Brain microvascular endothelial cell (primary cell): ENCODE results near the gene C10orf67.

Experiments
- DNase-seq: peaks from one replicate; pipeline ENCODE4 v3.0.0-alpha.2; 2020
- H3K27ac ChIP-seq: fragments of 250-450 bp; sonication (Bioruptor Pico); 2 replicates; pipeline ENCODE4 v1.5.1; 2020; ENCODE audit warnings: mild to moderate bottlenecking, moderate library complexity
- H3K27me3 ChIP-seq: fragments of 250-450 bp; sonication (Bioruptor Pico); replicated peaks from 2 replicates; pipeline ENCODE4 v1.5.1; 2020; ENCODE audit warnings: mild to moderate bottlenecking
- H3K36me3 ChIP-seq: fragments of 250-450 bp; sonication (Bioruptor Pico); replicated peaks from 2 replicates; pipeline ENCODE4 v1.5.1; 2020; ENCODE audit warnings: mild to moderate bottlenecking
- H3K4me3 ChIP-seq: 2 replicates; pipeline ENCODE4 v1.5.1; 2011; ENCODE audit warnings: low read depth, mild to moderate bottlenecking, control low read depth, low read length, moderate library complexity
- in situ Hi-C: cut with HindIII; loops from 2 replicates; pipeline ENCODE4 v1.10.0; 2017; ENCODE audit warnings: low sequenced_read_pairs, low pct_ligation_motif_present
- TF ChIP-seq, protein P1 (sequence below): IDR thresholded peaks from 2 replicates; pipeline ENCODE4 v1.5.1; 2011; ENCODE audit warnings: low read depth, mild to moderate bottlenecking, moderate library complexity, low read length, control low read depth, inconsistent platforms; ENCODE audit errors: missing control alignments

The C10orf67 gene

GRCh38 chr10:23190872-23191763 is 153.5 kb downstream of the C10orf67 start:
- TF ChIP-seq, protein P1, sequence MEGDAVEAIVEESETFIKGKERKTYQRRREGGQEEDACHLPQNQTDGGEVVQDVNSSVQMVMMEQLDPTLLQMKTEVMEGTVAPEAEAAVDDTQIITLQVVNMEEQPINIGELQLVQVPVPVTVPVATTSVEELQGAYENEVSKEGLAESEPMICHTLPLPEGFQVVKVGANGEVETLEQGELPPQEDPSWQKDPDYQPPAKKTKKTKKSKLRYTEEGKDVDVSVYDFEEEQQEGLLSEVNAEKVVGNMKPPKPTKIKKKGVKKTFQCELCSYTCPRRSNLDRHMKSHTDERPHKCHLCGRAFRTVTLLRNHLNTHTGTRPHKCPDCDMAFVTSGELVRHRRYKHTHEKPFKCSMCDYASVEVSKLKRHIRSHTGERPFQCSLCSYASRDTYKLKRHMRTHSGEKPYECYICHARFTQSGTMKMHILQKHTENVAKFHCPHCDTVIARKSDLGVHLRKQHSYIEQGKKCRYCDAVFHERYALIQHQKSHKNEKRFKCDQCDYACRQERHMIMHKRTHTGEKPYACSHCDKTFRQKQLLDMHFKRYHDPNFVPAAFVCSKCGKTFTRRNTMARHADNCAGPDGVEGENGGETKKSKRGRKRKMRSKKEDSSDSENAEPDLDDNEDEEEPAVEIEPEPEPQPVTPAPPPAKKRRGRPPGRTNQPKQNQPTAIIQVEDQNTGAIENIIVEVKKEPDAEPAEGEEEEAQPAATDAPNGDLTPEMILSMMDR, result no peak
- Histone ChIP-seq H3K36me3 (no peaks in the 10 kb centered on the region), H3K4me3 (no peak overlapping the region), H3K27me3 (peaks cover 59% of the 10 kb centered on the region), H3K27ac (no peak overlapping the region)
- in situ Hi-C loops, result no loop called here
- no peak for DNase-seq

GRCh38 chr10:23189024-23189423 is 155.6 kb downstream of the C10orf67 start:
- Histone ChIP-seq H3K4me3 (no peak overlapping the region), H3K27me3 (peaks cover 43% of the 10 kb centered on the region), H3K36me3 (no peaks in the 10 kb centered on the region), H3K27ac (no peak overlapping the region)
- DNase-seq, result no peak
- TF ChIP-seq, protein P1, result no peak
- in situ Hi-C loops, result no loop called here

DNA sequence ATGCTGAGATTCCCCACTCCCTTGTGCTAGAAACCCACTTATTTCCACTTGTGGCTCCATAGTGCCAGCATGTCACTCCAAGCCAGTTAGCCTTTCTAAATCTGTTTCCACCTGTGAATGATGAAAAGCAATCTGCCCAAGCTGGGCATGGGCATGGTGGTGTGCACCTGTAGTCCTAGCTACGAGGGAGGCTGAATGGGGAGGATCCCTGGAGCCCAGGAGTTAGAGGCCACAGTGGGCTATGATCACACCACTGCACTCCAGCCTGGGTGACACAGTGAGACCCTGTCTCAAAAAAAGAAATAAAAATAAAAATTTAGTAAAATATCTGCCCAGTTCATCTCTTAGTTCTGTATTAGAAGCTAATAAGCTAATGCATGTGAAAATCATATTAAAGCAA is 157.4 kb downstream of the C10orf67 start:
- no peak overlapping the region for H3K4me3 ChIP-seq
- H3K36me3 ChIP-seq, result no peaks in the 10 kb centered on the region
- no peak for DNase-seq
- TF ChIP-seq, protein P1, result no peak
- in situ Hi-C loops, result no loop called here
- peaks cover 26% of the 10 kb centered on the region for H3K27me3 ChIP-seq
- no peak overlapping the region for H3K27ac ChIP-seq

GRCh38 chr10:23186697-23187096 is 157.9 kb downstream of the C10orf67 start:
- TF ChIP-seq, protein P1, result no peak
- in situ Hi-C loops, result no loop called here
- no peaks in the 10 kb centered on the region for H3K36me3 ChIP-seq
- H3K4me3 ChIP-seq, result no peak overlapping the region
- peaks cover 22% of the 10 kb centered on the region for H3K27me3 ChIP-seq
- DNase-seq, result no peak
- H3K27ac ChIP-seq, result no peak overlapping the region

- Histone ChIP-seq H3K27ac (no peak overlapping the region), H3K36me3 (no peaks in the 10 kb centered on the region), H3K27me3 (peaks cover 17% of the 10 kb centered on the region), H3K4me3 (no peak overlapping the region)
- no peak for DNase-seq
- in situ Hi-C loops, result no loop called here
- TF ChIP-seq, protein P1, result no peak
Measured at GRCh38 chr10:23186178-23186577, 158.4 kb downstream of the C10orf67 start.

DNA sequence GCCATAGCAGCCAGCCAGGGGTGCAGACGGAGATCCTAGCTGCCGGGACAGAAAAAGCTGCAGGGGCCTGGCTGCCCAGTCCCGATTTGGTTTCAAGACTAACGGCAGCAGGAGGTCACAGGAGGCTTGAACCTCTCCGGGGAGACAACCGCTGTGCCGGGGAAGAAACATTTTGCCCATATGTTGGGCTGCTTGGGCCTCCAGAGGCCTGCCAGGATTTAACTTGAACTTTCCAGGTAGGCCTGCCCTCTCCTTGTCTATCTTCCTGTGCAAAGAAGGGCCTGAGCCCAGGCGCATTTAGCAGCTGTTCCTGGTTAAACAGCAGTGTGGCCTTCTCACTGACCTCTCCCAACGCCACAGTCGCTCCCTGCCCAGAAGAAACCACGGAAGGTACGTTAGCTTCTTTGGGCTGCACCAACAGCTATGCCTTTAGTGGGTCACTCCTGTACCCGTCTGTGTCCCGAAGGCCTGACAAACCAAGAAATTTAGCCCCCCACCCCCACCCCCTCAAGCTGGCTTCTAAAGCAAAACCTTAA is 169.6 kb downstream of the C10orf67 start:
- Histone ChIP-seq H3K27me3 (peaks cover 34% of the 10 kb centered on the region), H3K27ac (no peak overlapping the region), H3K4me3 (no peak overlapping the region), H3K36me3 (no peaks in the 10 kb centered on the region)
- TF ChIP-seq, protein P1, result no peak
- DNase-seq, result no peak
- in situ Hi-C loops, result no loop called here
